Activated naive CD4-positive, alpha-beta T cell treated with Interleukin-2 at 50 U/mL for 16 hours (primary cell): Measurements from ENCODE around the gene CASP1.
"Not testable (repeated sequence)": the region's sequence is repeated elsewhere in the genome, so short reads cannot be mapped to it uniquely, and the experiment has no call there.

Experiments
- DNase-seq: peaks from one replicate; pipeline ENCODE4 v3.0.0-alpha.2; 2020

Gene CASP1

GRCh38 chr11:105034813-105035620, at the start of gene CASP1:
TSS of gene CASP1 (minus strand) at chr11:105035144. CDS start at chr11:105035113, 31 bp downstream.
- DNase-seq, result peak; percentile 25

GRCh38 chr11:105081412-105082150, 46.6 kb upstream of the CASP1 start:
- DNase-seq, result no peak

GRCh38 chr11:105080171-105080906, 45.4 kb upstream of the CASP1 start:
- DNase-seq, result not testable (repeated sequence)

GRCh38 chr11:105078283-105078682, 43.3 kb upstream of the CASP1 start:
- no peak for DNase-seq

- DNase-seq, result peak; percentile 42
Measured at GRCh38 chr11:105077141-105077790, 42.3 kb upstream of the CASP1 start.

GRCh38 chr11:105074166-105074530, 39.2 kb upstream of the CASP1 start:
- no peak for DNase-seq

GRCh38 chr11:105073456-105074165, 38.7 kb upstream of the CASP1 start:
- DNase-seq, result no peak

- DNase-seq, result not testable (repeated sequence)
Measured at GRCh38 chr11:105072080-105072479, 37.1 kb upstream of the CASP1 start.

- no peak for DNase-seq
Measured at GRCh38 chr11:105071089-105071732, 36.3 kb upstream of the CASP1 start.

GRCh38 chr11:105070306-105070705, 35.4 kb upstream of the CASP1 start:
- DNase-seq, result no peak

- not testable (repeated sequence) for DNase-seq
Measured at GRCh38 chr11:105069749-105070148, 34.8 kb upstream of the CASP1 start.

GRCh38 chr11:105063245-105063941, 28.4 kb upstream of the CASP1 start:
- not testable (repeated sequence) for DNase-seq

- DNase-seq, result no peak
Measured at GRCh38 chr11:105057432-105057831, 22.5 kb upstream of the CASP1 start.

- no peak for DNase-seq
Measured at GRCh38 chr11:105056446-105056845, 21.5 kb upstream of the CASP1 start.

GRCh38 chr11:105054723-105055493, 20.0 kb upstream of the CASP1 start:
- DNase-seq, result no peak

- no peak for DNase-seq
Measured at GRCh38 chr11:105052487-105052886, 17.5 kb upstream of the CASP1 start.

- no peak for DNase-seq
Measured at GRCh38 chr11:105051559-105051958, 16.6 kb upstream of the CASP1 start.

- DNase-seq, result no peak
Measured at GRCh38 chr11:105049481-105049880, 14.5 kb upstream of the CASP1 start.

GRCh38 chr11:105046898-105047579, 12.1 kb upstream of the CASP1 start:
- no peak for DNase-seq
